ENCODE measurements around the gene NUDT11.
"Not testable (repeated sequence)": the region's sequence is repeated elsewhere in the genome, so short reads cannot be mapped to it uniquely, and the experiment has no call there.

The NUDT11 gene

DNA sequence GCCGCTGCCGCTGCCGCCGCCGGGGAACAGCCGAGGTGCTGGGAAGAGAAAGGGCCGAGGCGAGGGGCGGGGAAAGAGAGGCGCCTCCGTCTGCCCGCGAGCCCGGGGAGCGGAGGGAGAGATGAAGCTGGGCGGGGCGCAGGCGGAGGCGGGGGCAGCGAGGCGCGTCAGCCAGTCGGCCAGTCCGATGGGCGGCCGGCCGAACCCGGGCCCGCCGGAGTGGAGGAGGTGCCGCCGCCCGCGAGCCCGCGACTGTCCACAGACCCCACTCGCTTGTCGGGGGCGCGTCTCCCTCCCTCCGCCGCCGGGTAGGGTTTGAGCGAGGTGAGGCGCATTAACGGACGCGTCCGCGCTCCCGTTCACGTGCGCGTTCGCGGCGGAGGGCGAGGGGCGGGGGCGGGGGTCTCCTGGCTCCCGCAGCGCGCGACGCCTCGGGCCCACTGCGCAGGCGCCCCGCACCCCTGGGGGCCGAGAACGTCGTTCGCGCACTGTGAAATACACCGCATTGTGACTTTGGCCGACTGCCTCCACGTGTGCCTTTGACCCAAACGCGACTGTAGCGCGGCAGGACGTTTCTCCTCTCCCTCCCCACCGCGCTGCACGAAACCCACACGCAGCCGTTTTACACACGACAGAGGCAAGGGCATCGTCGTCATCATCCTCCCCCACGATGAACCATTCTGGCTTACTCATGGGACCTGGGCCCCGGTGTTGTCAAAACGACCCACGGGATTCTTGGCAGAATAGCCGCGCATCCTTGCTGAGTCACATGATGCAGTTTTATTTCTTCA lies at the start of gene NUDT11:
TSS of gene NUDT11 (minus strand) at position 92 of the 791 bp plus-strand sequence. CDS start 148 bp downstream, outside the sequence.
- DNase-seq (ENCODE audit: low read depth in 2 of 2): peak in 1 of 2 donors; percentile 15

DNA sequence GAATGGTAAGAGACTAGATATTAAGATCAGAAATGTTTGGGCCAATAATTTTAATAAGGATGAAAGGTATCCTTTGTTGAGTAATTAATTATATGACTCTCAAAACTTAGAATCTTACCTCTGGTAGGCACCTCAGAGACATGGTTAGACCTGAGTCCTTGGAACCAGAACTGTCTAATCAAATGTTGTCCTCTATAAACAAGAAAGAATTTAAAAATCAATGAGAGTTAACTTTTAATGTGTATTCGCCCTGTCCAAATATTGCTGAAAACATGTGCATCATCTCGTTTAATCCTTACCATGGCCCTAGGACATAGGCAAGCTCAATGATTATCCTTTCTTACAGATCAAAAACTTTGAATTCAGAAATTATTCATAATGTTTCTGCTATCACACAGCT lies 24.0 kb upstream of the NUDT11 start:
- DNase-seq (ENCODE audit: low read depth in 2 of 2): no peak

DNA sequence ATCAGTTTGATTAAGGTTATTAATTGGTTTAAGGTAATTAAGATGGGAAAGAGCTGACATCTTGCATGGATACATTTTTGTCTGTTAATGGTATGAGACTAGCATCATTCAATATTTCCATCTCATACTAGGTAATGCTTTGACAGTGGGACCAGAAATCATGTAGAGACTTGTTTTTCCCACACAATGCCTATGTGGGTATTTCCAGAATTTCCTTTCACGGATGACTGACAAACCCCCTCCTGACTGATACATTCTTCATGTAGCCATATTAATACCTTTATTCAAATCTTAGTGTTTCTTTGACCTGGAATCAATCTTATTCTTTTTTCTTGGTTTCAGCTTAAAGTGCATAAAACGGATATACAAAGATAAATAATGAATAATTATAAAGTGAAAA lies 22.7 kb upstream of the NUDT11 start:
- not testable (repeated sequence) for DNase-seq (ENCODE audit: low read depth in 2 of 2)

DNA sequence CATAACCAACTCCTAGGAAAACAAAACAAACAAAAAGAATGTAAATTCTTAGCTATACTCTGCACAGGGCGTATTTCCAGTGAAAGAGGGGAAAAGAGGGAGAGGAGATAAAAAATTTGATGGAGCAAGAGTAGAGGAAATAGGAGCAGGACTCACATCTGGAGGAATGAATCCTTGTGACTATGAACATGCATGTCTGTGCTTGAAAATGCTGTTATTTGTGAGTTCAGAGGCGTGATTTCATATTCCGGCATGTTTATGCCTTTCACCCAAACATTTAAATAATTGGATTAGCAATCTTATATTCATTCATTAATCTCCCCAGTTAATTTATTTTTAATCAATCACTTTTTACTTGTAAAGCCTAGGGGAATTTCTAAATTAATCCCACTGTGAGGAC lies 11.2 kb upstream of the NUDT11 start:
- no peak for DNase-seq (ENCODE audit: low read depth in 2 of 2)

DNA sequence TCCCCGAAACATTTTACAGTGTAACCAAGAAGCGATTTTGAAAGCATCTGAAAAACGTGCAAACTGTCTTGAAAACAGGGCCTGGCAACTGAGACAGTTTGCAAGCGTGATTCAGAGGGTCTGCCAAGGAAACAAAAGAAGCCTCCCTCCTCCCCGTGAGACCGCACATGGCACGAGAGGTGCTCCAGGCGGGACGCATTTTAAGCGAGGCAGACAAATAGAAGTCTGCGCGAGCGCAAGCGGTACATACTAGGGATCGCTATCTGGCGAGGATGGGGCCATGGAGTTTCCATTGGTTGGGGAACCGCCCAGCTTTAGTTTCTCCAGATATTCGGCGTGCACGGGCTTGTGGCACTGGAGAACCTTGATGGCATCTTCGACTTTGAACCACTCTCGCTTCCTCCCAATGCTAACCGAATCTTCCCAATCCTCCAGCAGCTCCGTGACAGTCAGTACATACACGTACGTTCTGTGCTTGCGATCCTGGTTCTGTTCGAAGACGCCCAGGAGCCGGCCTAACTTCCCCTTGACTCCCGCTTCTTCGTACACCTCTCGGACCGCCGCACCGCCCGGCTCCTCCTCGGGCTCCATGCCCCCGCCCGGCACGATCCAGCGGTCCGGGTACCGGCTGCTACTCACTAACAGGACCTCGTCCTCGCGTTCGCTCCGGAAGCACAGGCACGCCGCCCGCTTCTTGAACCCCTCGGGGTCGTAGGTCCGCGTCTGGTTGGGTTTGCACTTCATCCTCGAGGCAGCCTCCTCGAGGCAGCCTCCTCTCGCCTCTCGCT lies 497 bp downstream of the NUDT11 start:
- not testable (repeated sequence) for DNase-seq (ENCODE audit: low read depth in 2 of 2)

DNA sequence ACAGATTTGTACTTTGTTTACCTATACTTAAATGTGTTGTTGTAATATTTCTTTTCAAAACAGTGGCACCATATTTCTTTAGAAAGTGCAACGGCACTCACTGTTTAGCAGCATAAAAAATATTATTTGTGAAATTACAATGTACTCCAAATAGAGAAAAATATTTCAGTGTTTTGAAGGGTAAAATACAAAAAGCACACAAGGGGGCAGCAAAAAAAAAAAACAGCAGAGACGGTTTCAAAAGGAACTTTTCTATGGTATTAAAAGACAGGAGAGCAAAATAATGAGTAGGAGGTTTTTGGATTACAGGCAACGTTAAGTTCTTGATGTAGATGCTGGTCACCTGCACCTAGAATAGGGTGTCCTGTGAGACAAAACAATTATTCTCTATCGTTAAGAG lies 2.0 kb downstream of the NUDT11 start:
- no peak for DNase-seq (ENCODE audit: low read depth in 2 of 2)

DNA sequence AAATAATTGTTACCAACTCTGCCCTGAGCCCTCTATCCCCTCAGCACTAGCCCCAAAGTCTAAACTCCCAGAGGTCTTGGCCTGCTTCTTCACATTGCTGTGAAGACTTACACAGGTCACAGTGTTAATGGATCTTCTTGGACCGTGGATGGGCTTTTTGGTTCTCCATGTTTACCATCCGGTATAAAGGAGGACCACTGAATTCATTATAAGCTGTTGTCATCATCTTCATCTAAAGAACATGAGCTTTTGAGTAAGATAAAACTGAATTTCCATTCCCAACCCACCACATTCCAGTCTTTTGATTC lies 8.5 kb downstream of the NUDT11 start:
- no peak for DNase-seq (ENCODE audit: low read depth in 2 of 2)

DNA sequence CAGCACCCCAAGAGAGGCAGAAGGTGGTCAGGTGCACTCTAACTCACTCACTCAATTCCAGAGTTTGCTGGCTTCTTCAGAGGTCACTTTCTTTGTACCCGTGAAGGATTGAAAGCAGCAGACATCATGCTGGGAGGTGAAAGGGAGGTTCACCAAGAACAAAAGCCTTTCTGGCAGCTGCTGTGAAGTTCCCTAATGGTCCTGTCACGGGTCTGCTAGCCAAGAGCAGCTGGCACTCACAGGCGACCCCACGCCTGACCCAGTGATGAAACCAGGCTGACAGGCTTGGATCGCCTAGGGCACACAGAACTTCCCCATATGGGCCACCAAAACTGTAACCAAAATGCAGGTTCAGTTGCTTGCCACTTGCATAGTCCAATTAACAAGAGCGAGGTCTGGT lies 11.8 kb downstream of the NUDT11 start:
- DNase-seq (ENCODE audit: low read depth in 2 of 2): no peak

DNA sequence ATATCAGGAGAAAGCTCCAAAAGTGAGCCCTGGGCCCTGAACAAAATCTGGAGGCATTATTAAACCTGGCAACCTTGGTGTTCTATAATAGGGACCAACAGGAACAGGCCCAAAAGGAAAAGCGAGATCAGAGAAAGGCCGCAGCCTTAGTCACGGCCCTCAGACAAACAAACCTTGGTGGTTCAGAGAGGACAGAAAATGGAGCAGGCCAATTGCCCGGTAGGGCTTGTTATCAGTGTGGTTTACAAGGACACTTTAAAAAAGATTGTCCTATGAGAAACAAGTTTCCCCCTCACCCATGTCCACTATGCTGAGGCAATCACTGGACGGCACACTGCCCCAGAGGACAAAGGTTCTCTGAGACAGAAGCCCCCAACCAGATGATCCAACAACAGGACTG lies 14.0 kb downstream of the NUDT11 start:
- DNase-seq (ENCODE audit: low read depth in 2 of 2): not testable (repeated sequence)

DNA sequence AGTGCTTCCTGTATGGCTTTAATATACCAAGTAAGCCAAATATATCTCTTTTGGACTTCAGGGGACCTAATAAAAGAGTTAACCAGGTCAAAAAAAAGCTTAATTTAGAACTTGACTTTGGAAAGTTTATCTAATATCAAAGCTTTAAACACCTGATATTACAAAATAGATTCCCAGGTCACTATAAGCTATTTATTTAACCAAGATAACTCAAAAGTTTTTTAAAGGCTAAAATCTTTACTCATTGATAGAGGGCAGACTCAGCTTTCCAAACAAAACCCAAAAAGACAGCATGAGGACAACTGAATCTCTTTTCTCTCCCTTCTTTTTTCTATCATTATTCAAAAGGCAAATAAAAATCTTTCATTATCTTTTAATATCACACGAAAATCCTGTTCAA lies 19.5 kb downstream of the NUDT11 start:
- no peak for DNase-seq (ENCODE audit: low read depth in 2 of 2)

DNA sequence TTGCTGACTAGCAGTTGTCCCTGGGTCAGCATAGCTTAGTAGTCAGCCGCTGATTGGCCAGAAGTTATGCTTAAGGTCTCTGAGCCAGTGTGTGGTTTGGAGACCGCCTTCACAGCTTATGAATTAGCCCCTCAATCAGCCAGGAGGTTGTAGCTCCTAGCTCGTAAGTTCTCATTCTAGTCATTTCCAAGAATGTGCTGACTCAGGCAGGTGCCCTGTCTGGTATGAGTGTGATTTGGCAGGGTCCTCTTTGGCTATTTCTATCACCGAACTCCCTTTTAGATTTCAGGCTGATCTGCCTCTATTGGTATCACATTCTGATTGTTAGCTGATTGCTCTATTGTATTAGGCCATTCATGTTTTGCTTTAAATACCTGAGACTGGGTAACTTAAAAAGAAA lies 33.1 kb downstream of the NUDT11 start:
- DNase-seq (ENCODE audit: low read depth in 2 of 2): no peak

DNA sequence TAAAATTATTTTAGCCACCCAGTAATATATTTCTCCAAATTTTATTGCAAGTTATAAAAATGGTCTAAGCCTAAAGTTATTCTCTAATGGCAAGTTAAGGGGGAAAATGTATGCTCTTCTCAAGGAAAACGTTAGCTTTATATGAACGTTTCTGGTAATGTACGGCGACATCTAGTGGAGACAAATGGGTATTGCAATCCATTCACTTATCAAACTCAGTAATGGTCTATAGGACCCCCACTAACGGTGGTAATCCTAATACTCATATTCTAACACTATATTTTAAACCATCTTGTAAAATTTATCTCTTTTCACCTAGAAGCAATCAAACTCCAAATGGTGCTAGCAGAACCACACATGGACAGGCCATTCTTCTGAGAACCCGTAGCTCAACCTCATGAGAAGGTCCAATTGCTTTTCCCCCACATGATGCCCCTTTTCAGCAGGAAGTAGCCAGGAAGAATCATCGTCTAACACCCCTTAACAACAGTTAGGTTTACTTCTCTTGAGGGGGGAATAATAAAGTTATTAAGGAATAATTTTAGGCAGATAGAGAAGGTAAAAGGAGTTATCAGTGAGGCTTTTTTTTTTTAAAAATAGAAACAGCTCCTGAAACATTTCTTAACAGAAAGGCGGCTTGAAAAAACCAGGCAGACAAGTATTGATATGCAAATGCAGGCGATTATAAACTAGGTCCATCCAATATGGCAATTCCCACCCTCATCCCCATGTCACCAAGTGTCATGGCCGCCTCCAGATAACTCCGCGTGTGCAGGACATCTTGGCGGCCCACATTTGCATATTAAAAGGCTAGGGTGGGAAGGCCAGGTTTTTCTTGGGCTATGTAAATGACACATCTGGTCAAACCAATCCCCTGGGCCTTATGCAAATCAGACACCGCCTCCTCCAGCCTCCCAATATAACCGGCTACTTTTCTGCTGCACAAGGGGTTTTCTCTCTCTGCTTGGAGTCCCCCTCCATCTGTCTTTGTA lies 35.0 kb downstream of the NUDT11 start:
- no peak for DNase-seq (ENCODE audit: low read depth in 2 of 2)

DNA sequence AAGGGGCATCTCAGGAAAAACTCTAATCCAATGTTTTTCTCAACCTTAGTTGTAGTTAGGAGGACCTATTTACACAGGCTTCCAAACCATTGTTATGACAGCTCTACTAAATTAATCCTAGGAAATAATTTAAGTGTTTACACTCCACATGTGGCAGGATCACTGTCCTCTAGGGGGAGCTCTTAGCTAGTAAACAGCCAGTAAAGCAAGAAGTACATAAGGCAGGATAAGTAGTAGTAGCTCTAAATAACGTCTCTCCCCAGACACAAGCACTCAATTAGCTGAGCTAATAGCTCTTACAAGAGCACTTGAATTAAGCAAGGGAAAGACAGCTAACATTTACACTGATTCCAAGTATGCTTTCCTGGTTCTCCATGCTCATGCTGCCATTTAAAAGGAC lies 37.3 kb downstream of the NUDT11 start:
- DNase-seq (ENCODE audit: low read depth in 2 of 2): no peak

DNA sequence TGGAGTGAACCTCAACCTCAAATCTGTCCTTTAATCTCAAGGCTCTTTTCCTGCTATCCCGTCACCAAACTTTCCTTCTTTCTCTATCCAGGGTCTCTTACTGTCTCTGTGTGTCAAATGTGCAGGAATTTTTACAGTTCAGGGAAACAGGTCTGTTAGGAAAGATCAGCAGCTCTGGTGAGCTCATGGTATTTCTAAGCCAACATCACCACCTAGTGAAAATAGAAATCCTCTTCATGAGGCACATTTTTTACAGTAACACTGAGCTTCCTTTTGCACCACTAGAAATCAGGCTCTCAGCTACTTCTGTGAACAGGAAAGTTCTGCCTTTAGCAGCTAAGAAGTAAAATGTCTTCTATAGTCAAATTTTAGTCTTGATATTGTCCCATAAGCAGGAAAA lies 39.6 kb downstream of the NUDT11 start:
- no peak for DNase-seq (ENCODE audit: low read depth in 2 of 2)

DNA sequence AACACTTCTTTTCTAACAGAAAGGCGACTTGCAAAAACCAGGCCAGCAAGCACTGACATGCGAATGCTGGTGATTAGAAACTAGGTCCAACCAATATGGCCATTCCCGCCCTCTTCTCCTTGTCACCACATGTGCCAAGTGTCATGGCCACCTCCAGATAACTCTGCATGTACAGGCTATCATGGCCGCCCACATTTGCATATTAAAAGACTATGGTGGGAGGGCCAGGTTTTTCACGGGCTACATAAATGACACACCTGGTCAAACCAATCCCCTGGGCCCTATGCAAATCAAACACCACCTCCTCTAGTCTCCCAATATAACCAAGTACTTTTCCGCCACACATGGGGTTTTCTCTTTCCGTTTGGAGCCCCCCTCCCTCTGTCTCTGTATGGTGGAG lies 40.1 kb downstream of the NUDT11 start:
- DNase-seq (ENCODE audit: low read depth in 2 of 2): no peak

DNA sequence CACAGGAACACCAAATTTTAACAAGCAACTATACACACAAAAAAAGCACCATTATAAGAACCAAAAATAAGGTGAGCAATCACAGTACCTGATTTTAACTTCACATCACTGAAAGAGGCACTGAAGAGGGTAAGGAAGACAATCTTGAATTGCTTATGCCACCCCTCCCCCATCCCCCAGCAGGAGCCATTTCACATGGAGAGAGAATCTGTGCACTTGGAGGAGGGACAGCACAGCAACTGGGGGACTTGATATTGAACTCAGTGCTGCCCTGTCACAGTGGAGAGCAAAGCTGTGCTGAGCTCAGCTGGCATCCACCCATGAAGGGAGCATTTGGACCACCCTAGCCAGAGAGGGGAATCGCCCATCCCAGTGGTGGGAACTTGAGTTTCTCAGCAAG lies 56.0 kb downstream of the NUDT11 start:
- no peak for DNase-seq (ENCODE audit: low read depth in 2 of 2)

All from stimulated activated CD4-positive, alpha-beta T cell treated with anti-CD3 and anti-CD28 coated beads, Interleukin-1b, Interleukin-23, amount 100 ng/mL, for 1 hour (primary cell).